HG02885 (cell line): ENCODE results near the gene THRB.

Experiments used
- ATAC-seq: cut with Tn5 transposase; IDR thresholded peaks from one replicate; pipeline ENCODE4 v1.9.1; 2021; ENCODE audit warnings: mild to moderate bottlenecking; ENCODE audit not compliant: unreplicated experiment, poor library complexity

THRB gene

DNA sequence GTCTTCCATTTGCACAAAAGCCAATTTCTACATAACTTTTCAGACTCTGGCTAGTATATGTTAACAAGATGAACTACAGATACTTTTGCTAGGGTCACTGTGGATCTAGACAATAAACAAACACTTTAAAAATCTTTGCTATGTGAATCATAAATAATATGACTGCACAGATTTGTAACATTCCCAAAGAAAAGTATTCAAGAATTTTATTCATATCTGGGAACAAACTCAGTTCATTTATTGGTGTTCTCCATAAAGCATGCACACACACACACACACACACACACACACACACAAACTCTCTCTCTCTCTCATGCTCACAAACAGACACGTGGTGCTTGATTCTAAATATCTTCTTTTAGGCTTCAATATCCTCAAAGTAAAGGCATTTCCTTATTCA lies 18.8 kb upstream of the THRB start:
- no peak for ATAC-seq

DNA sequence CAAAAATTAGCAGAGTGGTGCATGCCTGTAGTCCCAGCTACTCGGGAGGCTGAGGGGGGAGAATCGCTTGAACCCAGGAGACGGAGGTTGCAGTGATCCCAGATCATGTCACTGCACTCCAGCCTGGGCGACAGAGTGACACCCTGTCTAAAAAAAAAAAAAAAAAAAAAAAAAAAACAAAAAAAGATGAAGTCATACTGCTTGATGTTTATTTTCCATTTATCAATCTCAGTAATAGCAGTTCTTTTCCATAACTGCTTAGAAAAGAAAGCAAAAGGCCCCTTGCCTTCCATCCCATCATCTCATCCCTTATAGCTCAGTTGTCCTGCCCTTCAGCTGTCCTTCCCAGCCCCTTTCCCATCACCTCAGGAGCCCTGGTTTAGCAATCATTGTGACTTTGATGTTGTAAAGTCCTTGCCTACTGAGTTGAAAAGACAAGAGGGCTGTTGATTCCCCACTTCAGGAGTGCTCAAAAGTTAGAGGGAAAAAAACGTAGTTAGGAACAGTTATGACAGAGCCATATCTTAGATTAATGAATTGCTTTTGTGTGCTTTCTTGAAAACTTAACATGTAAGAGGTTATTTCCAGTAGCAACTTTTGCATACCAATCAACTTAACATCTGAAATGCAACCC lies 18.0 kb upstream of the THRB start:
- ATAC-seq: no peak

GRCh38 chr3:24510030-24510648 lies 15.5 kb upstream of the THRB start:
- no peak for ATAC-seq

GRCh38 chr3:24508423-24508839 lies 13.8 kb upstream of the THRB start:
- ATAC-seq: no peak

- no peak for ATAC-seq
Observed at GRCh38 chr3:24507776-24508422, 13.2 kb upstream of the THRB start.

DNA sequence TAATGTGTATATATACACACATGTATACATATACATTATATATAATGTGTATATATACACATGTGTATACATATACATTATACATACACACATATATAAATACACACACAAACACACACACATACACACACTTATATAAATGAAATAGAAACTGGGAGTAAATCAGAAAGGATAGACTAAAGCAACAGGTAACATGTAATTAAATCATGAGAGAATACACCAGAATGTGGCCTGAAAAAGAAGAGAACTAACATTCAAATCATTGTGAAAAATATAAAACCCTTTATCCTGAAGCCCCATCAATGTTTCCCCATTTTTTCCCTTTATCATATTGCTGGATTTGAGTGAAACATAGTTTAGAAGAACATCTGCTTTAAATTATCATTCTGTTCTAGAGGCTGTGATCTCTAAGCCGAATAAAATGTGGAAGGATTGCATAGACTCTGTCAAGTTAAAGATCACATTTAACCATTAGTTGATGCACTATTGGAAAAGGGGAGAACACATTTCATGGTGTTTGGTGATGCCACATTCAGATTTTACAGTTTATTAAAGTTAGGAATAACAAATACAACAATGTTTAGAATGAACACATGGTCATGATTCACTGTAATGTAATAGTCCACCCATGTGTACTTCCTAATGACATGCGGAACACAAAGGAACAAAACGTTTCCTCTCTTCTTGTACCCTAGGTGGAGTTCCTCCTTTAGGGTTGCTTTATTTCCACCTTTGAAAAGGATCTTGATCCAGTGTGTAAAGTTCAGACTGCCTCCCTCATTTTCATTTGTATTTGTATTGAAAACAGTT lies 12.5 kb upstream of the THRB start:
- no peak for ATAC-seq

DNA sequence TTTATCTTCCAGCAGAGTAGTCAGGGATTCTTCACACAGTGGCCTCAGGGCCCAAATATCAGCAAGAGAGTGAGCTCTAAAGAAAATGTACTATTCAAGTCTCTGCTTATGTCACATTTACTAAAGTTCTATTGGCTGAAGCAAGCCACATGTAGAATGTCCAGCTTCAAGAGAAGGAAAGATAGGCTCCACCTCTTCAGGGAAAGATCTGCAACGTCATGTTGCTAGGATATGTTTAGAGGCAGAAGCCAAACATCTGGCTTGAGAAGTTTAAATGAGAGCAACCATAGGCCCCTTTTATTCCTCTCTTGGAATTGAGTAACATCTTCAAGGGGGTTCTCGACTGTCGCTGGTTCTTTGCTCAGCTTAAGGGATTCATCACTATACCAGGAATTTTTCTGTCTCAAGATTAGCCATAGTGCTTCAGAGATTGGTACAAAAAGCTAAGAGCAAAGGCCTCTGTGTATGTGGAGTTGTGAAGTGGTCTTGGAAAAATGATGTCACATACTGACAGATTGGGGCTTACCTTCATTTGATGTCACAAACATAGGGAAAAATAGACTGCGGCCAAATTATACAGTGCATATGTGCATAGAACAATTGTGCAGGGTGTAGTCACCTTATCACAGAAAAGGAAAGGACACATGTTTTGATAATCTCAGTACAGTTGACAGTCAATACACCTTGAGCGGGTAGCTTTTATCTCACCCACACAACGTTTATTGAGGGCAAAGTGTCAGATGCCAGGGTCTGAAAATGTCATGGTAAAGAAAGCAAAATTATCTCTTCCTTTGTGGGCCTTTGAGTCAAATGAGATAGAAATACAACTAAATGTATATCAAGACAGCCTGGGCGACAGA lies 11.3 kb upstream of the THRB start:
- ATAC-seq: no peak

GRCh38 chr3:24504772-24505171 lies 10.1 kb upstream of the THRB start:
- ATAC-seq: no peak

DNA sequence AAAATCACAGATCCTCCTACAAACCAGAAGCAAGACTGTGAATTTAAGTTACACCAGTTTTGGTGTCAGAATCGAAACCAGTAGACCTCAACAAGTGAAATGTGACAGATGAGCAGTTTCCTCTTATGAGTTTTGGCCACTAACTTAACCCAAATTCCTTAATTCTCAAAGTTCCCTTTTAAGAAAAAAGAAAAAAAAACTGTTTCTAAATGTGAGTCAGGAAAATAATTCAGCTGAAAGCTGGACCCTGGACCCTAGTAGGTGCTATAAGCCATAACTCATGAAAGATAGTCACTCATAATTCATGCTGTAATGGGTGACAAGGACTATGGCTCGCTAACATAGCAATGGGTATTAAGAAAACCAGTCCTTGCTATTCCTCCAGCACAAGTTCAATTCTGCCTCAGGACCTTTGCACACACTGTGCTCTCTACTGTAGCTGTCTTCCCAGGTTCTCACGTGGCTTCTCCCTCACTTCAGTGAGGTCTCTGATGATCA lies 9.0 kb upstream of the THRB start:
- ATAC-seq: peak; percentile 93

- ATAC-seq: no peak
Observed at GRCh38 chr3:24502690-24503089, 8.0 kb upstream of the THRB start.

DNA sequence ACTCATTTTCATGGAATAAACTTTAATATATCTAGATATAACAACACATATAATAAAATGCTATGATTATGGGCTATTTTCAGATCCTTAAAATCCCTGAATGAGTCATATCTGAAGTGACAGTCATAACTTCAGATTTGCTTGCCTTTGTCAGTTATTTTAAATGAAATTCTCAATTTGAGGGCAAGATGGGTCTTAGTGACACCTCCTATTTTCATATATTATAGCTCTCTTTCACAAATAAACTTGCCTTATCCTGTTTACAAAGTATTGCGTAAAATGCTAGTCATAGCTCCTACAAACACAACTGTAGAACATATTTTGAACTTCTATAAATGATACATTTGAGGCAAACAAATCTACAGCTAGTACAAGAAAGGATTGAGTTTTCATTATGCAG lies 6.2 kb upstream of the THRB start:
- ATAC-seq: no peak

DNA sequence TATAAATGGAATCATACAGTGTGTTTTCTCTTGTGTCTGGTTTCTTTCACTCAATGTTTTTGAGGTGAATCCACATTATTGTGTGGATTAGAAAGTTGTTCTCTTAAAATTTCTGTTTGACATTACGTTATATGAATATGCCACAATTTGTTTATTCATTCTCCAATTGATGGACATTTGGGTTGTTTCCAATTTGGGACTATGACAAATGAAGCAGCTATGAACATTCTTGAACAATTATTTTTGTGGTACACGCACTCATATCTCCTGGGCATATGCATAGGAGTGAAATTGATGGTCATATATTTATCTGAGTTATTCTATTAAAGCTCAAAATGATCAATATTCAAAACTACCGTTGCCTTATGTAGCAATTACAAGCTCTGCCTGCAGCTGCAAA lies 5.3 kb upstream of the THRB start:
- ATAC-seq: no peak

DNA sequence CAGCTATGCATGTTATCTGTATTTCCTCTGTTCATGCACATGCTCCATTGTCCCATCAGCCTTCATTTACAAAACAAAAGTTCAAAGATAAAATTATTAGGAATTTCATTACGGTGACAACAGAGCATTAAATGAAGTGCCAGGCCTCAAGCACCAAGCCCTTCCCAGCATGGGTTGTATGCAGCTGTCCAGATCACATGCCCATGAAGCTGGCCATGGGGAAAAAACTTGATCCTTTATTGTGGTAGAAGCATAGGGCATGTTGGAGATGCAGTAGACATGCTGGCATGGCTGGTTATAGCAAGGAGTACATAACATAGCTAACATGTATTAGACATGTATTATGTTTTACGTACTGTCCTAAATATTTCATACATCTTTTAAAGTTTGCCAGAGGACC lies 4.1 kb upstream of the THRB start:
- ATAC-seq: no peak

GRCh38 chr3:24498391-24498790 lies 3.7 kb upstream of the THRB start:
- no peak for ATAC-seq

- no peak for ATAC-seq
Observed at GRCh38 chr3:24497942-24498341, 3.3 kb upstream of the THRB start.

DNA sequence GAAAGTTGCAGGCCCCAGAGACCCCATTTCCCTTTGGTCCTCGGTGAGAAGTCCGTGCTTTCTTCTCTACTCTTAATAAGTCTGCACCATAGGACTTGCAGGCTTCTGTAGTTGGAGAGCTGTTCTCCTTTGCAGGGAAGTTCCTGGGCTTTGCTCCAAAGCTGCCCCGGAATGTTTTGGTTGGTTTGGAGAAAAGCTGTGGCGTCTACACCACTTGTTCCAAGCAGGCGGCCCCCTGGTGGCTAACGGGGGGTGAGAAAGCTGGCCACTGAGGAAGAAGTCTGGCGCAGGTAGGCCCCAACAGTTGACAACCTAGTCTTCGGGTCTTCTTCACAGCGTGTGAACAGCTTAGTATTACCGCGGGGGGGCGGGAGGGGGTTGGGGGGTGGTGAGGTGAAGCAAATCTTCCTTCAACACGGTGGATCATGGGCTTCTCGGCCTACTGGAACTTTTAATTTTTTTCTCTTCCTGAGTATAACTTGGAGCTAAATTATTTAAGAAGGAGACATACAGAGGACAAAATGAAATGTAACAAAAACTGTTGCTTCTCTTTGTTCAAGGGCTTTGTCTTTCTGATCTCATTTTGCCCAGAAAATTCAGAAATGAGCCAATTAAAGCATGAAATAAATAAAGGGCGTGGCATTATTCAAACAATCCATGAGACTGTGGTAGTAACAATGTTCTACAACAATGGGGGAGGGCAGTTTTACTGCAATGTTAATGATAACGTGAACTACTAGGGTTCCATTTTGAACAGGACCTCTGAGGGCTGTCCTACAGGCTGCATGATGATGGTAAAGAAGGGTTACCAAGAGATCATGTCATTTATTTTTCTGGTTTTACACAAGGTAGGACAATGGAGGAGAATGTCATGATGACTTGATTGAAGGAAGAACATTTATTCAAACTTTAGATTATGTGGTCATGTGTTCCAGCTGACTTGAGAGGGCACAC lies 2.2 kb upstream of the THRB start:
- ATAC-seq: no peak

DNA sequence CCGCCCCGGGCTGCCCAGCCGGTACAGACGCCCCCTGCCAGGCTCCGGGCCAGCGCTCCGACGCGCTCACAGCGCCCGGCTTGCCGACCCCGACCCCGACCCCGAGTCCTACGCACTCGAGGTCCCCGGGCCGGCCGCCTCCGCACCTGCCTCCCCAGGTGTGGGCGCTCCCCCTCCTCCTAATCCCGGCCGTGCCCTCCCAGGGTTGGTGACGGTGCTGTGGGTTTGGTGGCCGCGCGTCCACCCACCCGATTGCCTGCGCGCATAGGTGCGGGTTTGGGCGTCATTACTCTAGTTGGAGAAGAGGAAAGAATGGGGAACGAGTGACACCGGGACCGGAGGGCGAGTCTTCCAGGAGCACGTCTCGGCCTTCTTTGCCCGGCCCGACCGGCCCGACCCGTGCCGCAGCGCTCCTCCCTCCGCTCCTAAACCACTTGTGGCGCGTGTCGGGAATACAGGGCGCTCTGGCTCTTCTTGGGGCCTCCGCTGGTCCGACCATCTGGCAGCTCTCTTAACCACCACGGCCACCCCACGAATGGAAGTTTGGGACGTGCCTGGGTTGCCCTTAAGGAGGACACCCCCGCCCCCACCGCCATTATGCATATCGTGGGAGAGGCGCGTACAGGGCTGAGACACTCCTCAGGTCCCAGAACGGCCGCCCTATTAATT lies 810 bp upstream of the THRB start:
- no peak for ATAC-seq
